GM12878 (cell line): Measurements from ENCODE around the gene FLNC. TPM values are rescaled to one million over a fixed set of nuclear protein-coding genes. Genes with fewer than 3 reads are reported as not detected.

Experiments used
- CREM ChIP-seq: IDR thresholded peaks from 2 replicates; pipeline ENCODE4 v1.6.1; 2014; ENCODE audit warnings: antibody characterized with exemption, low read depth
- E2F4 ChIP-seq: IDR thresholded peaks from 2 replicates; pipeline ENCODE4 v1.6.1; 2012; ENCODE audit warnings: low read depth, low read length, improper control_type of control experiment
- ESRRA ChIP-seq: IDR thresholded peaks from 2 replicates; pipeline ENCODE4 v1.6.1; 2012; ENCODE audit warnings: mild to moderate bottlenecking, low read length, improper control_type of control experiment
- HDAC6 ChIP-seq: fragments of 200-600 bp; sonication (generic); IDR thresholded peaks from one replicate; pipeline ENCODE4 v1.8.0; 2017; ENCODE audit warnings: antibody characterized with exemption; ENCODE audit not compliant: unreplicated experiment
- IRF5 ChIP-seq: fragments of 450-650 bp; IDR thresholded peaks from 2 replicates; pipeline ENCODE4 v1.6.1; 2017; ENCODE audit warnings: borderline replicate concordance
- MAX ChIP-seq: IDR thresholded peaks from 2 replicates; pipeline ENCODE4 v1.6.1; 2012; ENCODE audit warnings: low read depth, low read length, improper control_type of control experiment
- MYB ChIP-seq: fragments of 150-350 bp; IDR thresholded peaks from 2 replicates; pipeline ENCODE4 v1.6.1; 2014; ENCODE audit warnings: mild to moderate bottlenecking, low read depth, low read length, borderline replicate concordance
- NFXL1 ChIP-seq: fragments of 450-650 bp; IDR thresholded peaks from 2 replicates; pipeline ENCODE4 v1.6.1; 2017; ENCODE audit warnings: antibody characterized with exemption, mild to moderate bottlenecking, borderline replicate concordance
- PKNOX1 ChIP-seq: fragments of 450-650 bp; IDR thresholded peaks from 2 replicates; pipeline ENCODE4 v1.6.1; 2016; ENCODE audit warnings: mild to moderate bottlenecking
- RAD21 ChIP-seq: IDR thresholded peaks from 2 replicates; pipeline ENCODE4 v1.6.1; 2011; ENCODE audit warnings: mild to moderate bottlenecking, low read depth, low read length, moderate library complexity; ENCODE audit not compliant: insufficient read depth
- SPI1 ChIP-seq: IDR thresholded peaks from 2 replicates; pipeline ENCODE4 v1.6.1; 2011; ENCODE audit warnings: low read depth, mild to moderate bottlenecking, low read length, moderate library complexity, borderline replicate concordance; ENCODE audit not compliant: insufficient read depth
- TARDBP ChIP-seq: IDR thresholded peaks from 2 replicates; pipeline ENCODE4 v1.6.1; 2016; ENCODE audit warnings: borderline replicate concordance
- polyA plus RNA-seq, 11 experiments: library from polyadenylated mRNA; depleted of rRNA in 4 of 11; unstranded in 6 of 11; stranded (reverse) in 5 of 11; fragments of >200 nt; fragmentation: Nextera tagmentation in 4 of 11; fragmentation: Illumina TruSeq in 1 of 11; extraction: Ambion mirVana in 4 of 11; extraction: Trizol in 1 of 11; gene quantifications; 1 replicate in 1 of 11; 2 replicates in 10 of 11; pipeline versions ENCODE4 v1.2.1 to v1.2.3, GENCODE V29; 2011 to 2016; ENCODE audit warnings: inconsistent platforms in 2 of 11, missing spikeins in 2 of 11, low read depth in 1 of 11
- total RNA-seq, 4 experiments: library from RNA; depleted of rRNA in 3 of 4; stranded (reverse); fragments of >200 nt in 3 of 4; fragmentation: Illumina TruSeq in 1 of 4; extraction: Trizol in 1 of 4; gene quantifications; 2 replicates each; pipeline versions ENCODE4 v1.2.1 to v1.2.3, GENCODE V29; 2013 to 2021

Gene FLNC
- total and polyA plus RNA-seq, 10 of the 15 experiments (the other 5 are each of a cell fraction or from before 2014, with no cell fraction given): 0.01 to 0.21 (median 0.06) TPM; not detected in 3

GRCh38 chr7:128794020-128794419 is 36.2 kb upstream of the FLNC start (continued):
- peak; percentile 61 for TF ChIP-seq RAD21
- TF ChIP-seq MAX: no peak
- TF ChIP-seq PKNOX1: no peak
- no peak for TF ChIP-seq E2F4
- no peak for TF ChIP-seq HDAC6
- no peak for TF ChIP-seq MYB
- no peak for TF ChIP-seq CREM
- no peak for TF ChIP-seq IRF5
- TF ChIP-seq ESRRA: no peak
- no peak for TF ChIP-seq SPI1
- no peak for TF ChIP-seq TARDBP
- TF ChIP-seq NFXL1: no peak
